HG02852 (cell line): Measurements from ENCODE around the gene SLC4A8.
"Not testable (repeated sequence)": the region's sequence is repeated elsewhere in the genome, so short reads cannot be mapped to it uniquely, and the experiment has no call there.

Experiments
- ATAC-seq: cut with Tn5 transposase; IDR thresholded peaks from one replicate; pipeline ENCODE4 v1.9.1; 2021; ENCODE audit warnings: mild to moderate bottlenecking, moderate library complexity; ENCODE audit not compliant: unreplicated experiment

SLC4A8 gene

DNA sequence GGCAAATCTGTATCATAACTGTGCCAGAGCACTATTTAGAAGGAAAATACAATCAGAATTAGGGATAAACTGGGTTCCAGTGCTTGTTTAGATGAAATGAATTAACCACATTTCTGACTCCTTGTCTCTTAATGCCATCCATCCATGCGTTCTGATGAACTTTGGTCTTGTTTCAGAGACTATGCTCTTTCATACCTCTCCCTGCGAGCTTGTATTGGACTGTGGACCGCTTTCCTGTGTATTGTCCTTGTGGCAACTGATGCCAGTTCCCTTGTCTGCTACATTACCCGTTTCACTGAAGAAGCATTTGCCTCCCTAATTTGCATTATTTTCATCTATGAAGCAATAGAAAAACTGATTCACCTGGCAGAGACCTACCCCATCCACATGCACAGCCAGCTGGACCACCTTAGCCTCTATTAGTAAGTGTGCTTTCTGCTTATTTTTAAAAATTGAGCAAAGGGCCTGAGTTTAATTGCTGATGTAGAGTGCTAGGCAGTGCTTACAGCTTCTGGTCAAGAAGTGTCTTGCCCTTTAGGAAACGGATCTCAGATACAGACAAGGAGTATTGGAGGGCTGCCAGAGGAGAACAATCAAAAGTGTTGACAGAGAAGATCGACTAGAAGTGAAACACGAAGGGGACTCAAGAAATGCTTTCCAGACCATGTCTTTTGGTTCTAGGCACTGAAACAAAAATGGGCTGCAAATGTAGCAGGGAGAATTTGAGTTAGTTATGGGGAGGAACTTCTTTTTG lies 46.7 kb downstream of the SLC4A8 start:
- ATAC-seq = no peak

DNA sequence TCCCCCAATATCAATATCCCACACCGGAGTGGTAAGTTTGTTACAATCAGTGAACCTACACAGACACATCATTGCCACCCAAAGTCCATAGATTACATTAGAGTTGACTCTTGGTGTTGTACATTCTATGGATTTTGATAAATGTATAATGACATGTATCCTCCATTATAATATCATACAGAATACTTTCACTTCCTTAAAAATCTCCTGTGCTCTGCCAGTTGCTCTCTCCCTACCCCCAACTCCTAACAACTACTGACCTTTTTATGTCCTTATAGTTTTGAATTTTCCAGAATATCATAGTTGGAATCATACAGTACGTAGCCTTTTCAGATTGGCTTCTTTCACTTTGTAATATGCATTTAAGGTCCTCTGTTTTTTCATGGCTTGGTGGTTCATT lies 48.4 kb downstream of the SLC4A8 start:
- ATAC-seq = no peak

DNA sequence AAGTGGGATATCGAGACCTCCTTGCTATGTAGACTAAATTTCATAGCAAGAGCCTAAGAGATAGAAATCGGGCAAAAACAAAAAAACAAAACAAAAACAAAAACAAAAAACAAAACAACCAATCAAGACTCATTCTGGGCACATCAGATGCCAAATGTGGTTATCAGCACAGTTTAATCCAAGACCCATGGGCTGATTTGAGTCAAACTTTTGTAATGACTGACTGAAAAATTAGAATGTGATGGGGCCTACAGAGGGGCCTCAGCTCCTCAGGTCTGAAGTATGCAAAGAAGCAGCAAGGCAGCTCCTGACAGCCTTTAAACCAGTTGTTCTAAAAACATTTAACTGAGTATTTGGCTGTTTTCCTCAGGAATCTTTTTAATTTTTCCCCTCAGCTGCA lies 49.3 kb downstream of the SLC4A8 start:
- ATAC-seq = no peak

DNA sequence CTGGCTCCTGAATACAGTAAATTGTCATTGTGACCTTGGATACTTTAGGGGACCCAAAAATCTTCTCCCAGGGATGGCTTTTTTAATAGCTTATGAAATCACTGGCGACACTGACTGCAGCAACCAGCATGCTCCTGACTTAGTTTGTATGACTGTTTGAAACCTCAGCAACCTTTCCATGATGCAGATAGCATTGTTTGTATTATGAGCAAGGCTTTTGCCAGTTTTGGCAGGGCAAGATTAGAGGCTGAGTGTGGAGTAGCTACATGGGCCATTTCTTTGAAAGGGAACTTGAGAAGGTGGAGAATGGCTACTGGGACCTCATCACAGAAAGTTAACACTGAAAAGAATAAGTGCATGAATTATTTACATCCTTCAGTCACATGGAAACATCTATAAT lies 50.9 kb downstream of the SLC4A8 start:
- ATAC-seq = no peak

DNA sequence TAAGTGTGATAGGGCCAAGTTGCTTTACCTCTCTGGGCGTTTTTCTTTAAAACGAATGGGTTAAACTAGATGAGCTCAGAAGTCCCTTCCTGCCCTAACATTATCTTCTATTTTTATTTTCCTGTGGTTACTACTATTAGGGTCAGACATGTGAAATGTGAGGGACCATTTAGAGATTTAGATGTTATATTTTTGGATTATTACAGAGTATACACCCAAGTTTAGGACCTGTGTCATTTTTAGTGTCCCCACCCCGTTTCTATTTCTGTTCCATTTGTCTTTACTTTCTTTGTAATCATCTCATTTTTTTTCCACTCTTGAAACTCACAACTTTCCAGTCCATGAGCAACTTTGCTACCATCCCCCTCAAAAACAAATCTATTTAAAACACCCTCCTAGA lies 56.3 kb downstream of the SLC4A8 start:
- no peak for ATAC-seq

DNA sequence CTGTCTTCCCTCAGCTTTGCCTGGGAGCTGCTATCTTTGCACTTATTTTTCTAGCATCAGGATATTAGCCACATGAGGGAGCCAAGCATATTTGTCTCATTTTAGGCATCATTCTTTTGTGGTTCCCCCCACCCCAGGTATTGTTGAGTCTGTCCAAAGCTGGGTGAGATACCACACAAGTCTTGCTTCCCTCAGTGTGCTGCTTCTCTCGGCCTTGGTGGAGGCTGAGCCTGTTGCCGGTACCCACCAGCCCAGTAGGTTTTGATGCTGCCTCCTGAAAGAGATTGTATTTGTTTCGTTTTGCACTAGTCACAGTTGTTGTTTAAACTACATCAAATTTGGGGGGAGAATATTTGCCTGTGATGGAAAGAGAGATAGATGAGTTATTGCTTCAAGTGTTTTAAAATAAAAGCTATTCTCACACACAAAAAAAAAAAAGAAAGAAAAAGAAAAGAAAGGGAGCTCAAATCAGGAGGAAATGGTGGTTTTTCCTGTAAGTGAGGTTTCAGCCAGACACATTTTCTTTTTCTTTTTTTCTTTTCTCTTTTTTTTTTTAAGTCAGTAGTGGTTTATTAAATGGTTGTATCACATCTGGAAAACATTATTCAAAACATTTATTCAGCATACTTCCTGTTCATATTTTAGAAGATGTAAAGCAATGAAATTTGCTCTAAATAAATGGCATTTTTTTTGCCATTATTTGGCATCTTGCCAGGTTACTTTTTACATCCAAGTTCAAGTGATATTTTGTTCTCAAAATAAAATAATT lies 58.5 kb downstream of the SLC4A8 start:
- no peak for ATAC-seq

DNA sequence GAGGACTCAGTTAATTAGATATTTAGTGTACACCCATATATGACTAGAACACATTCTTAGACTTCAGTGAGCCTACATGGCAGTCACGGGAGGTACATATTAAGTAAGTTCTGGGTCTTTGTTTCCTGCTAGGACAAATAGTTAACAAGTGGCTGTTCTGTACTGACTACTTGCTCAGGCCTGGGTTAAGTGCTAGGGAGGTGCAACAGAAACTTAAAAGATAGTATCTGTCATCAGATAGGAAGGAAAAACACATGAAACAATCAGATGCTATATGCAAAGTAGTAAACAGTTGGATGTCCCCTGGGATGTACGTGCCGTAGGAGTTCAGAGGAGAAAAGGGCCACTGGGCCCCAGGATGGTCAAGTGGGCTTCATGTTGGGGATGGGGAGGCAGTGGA lies 59.5 kb downstream of the SLC4A8 start:
- ATAC-seq = no peak

DNA sequence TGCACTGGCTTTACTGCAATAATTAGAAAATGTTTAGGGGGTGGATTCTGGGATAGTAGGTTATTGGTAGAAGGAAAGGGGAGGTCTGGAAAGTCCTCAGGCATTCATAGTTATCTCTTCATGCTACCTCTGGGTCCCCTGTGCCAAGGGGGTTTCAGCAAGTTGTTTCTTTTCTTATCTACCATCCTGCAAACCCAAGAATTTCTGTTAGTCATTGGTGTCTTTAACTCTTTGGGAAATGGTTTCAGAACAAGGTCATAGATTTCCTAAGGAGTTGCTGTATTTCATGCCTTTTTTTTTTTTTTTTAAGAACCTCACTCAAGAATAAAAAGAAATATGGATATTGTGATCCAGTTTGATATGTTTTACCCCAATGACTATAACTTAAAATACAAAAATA lies 63.6 kb downstream of the SLC4A8 start:
- ATAC-seq = no peak

DNA sequence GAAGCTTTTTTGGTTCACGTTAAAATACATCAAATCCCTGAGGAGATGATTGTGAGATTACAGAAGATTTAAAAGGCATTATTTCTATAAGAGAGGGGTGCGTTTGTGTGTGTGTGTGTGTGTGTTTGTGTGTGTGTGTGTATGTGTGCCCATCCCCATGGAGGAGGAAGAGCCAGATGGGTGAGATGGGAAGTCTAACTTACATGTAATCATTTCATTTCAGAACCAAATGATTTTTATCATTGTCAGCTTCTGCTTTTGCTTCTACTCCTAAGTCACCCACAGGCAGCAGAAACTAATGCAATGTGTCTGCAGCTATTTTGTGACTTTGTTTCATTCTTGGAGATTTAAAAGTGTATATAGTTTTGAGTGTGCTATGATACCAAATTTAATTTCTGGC lies 68.7 kb downstream of the SLC4A8 start:
- no peak for ATAC-seq

DNA sequence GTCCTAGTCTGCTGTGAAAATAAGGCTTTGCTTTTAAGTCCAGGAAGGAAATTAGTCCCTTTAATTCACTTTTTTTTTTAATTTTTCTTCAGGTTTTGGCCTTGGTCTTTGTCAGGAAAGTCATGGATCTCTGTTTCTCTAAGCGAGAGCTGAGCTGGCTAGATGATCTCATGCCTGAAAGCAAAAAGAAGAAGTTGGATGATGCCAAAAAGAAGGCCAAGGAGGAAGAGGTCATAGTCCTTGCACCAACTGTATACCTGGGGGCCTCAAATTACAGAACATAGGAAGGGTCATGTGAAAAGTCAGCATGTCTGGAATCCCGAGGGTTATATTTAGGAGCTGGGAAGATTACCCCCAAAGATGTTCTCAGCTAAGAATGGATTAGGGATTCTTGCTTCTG lies 72.3 kb downstream of the SLC4A8 start:
- ATAC-seq = no peak

DNA sequence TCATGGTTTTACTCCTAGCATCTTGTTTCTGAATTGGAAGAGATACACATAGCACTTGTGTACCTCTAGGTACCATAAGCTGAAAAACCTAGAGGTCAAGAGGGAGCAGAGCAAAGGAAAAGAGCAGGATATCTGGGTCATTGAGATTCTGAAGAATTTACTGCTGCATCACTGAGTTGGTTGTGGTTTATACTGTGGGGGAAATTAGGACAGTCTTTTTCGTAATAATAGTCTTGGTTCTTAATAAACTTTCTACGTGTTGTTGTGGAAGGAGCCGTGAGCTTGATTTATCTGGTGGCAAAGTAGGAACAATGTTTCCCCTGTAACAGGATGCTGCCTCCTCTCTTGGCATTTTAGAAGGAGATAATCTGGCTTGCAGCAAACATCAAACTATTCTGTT lies 80.2 kb downstream of the SLC4A8 start:
- no peak for ATAC-seq

DNA sequence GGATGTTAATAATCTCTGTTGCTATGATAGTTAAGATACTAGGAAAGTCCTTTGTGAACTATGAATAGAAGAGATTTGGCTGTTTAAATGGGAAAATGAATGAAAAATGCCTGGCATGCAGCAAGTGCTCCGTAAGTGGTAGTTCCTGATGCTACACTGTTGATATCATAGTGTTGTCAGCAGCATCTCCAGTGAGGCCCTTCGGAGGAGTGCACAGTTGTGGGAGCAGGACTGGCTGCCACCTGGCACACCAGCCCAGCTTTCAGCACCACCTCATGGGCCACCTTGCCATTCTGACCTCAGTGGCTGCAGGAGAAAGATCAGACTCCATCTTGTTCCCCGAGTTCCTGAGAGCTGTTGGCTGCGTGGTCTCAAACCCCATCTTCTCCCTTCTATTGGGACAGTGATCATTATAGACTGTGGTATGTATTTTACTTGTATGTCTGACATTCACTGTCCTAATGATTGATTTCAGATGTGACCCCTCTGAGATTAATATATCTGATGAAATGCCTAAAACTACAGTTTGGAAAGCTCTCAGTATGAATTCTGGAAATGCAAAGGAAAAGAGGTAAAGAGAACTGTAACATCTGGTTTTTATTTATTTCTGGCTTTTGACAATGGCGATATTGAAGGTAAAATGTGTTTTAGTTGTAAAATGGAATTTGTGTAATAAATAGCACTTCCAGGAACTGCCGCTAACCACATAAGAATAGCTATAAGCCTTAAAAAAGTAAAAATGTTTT lies 80.9 kb downstream of the SLC4A8 start:
- ATAC-seq = no peak

DNA sequence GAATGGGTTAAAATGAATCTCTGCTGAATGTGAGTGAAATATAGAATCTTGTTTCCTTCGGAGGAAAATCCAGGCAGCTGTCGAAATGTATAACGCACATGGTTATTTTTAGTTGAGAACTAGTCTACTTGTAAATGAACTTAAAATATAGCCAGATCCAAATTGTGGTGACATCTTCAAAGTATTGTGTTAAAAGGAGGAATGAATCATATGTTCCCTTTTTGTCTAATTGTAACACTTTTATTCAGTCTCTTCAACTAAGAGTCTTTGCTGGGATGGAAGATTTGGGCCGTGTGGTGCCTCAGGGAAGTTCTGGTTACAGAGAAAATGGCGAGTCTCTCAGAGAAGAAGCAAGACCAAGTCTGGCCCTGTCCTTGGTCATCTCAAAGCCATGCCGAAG lies 82.5 kb downstream of the SLC4A8 start:
- no peak for ATAC-seq

DNA sequence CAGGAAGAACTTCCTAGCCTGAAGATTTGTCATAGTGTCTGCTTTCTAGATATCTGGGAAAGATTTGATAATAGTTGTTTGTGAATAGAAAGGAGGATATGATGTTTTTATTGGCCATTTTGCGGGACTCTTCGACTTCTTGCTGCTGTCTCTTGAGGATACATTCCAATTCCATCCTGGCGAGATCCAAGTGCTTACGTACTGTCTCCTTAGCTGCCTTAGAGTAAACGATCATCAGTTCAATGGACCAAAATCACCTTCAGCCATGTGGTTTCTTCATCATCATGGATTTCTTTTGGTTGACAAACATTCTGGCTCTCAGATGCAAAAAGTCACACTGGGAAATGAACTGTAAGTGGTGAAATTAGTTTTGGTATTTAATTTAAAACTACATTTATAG lies 83.7 kb downstream of the SLC4A8 start:
- ATAC-seq = no peak

DNA sequence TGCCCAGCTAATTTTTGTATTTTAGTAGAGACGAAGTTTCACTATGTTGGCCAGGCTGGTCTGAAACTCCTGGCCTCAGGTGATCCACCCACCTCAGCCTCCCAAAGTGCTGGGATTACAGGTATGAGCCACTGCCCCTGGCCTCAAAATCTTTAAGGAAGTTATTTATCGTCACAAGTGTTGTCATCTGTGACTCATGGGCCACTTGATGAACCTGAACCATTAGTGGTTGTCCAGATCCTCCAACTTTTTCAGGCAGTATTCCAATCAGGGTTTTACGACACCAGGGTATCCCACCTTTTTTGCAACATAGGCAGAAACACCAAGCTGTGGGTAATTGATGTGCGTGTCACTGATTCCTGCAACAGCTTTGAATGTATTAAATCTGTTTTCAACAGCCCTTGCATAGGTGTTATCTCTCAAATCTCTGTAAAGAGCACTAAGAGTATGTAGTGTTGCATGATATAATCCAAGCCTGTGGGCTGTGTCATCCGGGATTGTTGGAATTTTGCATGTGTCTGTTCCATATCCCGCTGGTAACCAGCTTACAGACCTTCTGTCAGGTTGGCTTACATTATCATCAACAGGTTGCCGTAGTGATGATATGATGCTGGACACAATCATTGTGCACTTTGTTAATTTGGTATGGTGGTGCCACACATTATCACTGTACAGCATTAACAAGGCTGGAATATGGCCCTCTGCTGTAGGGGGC lies 87.1 kb downstream of the SLC4A8 start:
- no peak for ATAC-seq

DNA sequence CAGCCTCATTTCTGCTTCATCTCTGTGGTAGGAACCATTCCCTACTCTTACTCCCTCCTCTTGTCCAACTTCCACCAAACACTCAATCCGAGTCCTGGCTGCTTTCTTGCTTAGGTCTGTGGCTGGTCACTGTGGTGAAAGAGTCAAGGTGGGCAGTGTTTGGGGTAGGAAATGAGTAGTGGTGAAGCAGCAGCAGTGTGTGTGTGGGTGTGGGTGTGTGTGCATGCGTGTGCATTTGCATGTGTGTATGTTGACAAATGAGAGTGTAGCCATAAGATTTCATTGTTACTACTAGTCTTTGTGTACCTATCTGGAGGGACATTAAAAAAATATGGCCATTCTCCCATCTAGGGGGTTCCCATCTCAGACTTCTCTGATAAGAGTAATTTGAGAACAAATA lies 87.8 kb downstream of the SLC4A8 start:
- ATAC-seq = no peak

DNA sequence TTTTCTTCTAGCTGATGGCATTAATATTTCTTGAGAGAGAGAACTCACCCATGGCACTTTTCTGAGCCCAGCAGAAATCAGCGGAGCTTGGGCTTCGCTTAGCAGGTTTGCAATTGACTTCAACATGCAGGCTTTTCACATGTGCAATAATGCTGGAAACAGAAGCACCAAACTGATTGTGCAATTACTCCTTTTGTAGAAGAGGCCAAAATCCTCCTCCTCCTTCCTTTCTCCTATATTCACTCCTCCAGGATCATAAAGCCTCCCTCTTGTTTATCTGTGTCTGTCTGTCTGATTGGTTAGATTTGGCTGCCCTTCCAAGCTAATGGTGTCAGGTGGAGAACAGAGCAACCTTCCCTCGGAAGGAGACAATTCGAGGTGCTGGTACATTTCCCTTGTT lies 90.4 kb downstream of the SLC4A8 start:
- not testable (repeated sequence) for ATAC-seq

DNA sequence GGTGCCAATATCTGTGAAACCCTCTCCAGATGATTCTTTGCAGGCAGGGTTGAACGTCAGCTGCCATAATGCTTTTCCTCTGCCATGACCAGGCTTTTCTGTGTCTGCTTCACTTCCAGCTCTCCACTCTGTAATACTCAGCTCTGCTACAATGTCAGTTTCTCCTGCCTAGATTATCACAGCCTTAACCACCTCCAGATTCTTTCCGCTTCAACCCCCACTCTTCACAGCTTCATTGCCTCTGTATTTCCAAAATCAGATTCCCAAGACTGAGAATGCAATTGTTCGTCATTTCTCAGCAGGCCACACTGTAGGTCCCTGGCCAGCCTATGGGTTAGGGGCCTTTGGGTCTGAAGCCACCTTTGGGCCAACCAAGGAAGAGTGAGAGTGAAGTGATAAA lies 92.7 kb downstream of the SLC4A8 start:
- no peak for ATAC-seq

DNA sequence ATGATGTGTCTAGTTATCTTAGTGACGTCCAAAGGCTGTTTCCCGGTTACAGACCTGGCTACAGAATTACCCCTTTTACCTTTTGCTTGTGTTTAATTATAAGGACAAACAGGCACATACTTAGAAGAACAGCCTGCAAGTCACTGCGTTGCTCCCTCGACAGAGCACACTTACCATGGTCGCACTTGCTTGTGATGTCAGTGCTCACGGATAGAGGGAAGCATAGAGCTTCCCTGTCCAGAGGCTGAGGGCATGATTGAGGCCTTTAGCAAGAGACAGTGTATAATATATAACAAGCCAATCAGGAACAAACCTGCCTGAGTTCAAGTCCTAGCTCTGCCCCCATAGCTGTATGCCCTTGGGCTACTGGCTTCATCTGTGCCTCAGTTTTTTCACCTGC lies 93.2 kb downstream of the SLC4A8 start:
- ATAC-seq = no peak

DNA sequence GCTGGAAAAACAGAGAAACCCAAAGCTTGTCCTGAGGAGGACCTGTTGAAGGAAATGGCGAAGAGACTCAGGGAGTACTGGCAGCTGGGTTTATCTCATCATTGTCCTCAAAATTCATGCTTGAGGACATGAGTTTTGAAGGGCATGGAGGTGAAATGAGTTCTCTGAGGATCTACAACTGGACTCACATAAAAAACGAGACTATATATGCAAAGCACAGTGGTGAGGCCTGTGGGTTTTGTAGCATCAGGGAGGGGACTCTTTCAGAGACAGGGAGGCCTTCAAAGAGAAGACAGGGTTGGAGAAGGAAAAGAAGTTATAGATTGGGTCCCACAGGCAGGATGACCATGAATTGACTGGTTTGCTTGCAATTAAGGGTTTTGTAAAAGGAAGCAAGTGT lies 95.1 kb downstream of the SLC4A8 start:
- ATAC-seq = peak; percentile 65

DNA sequence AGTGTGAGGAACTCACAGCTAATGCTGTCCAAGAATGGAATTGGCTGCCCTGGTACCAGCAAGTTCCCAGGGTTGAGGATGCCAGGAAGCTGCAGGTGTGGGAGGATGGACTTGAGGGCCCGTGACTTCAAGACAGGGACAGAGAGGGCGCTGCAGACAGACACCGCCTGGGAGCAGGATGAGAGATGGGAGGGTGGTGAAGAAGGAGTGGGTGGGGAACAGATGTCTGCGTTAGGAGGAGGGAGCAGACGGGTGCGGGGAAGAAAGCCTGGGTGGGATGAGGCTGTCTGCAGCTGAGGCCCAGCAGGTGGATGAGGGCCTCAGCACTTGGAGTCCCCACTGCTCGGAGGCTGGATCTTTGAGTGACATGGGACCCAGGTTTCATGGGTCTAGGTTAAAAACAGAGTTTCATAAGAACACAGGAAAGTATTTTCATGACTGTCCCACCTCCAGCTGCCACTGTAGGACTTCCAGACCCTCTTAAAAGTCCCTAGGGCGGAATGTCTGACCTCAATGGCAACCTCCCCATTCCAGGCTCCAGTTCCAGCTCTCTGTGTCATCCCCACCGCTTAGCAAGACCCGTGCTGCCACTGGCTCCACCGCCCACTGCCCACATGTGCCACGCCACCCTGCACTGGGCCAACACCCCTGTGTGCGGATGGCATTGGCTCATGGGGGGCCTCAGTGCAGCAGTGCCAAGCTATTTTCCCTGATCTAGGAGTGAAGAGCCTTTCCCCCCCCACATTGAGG lies 96.1 kb downstream of the SLC4A8 start:
- no peak for ATAC-seq
